Cardiac septum (tissue), 1 donor: ENCODE data around the gene BCAS1. TPM values are rescaled to one million over a fixed set of nuclear protein-coding genes. Genes with fewer than 3 reads are reported as not detected.

ENCODE experiments used
- DNase-seq: peaks from one replicate; pipeline ENCODE4 v3.0.0-alpha.2; 2020; ENCODE audit warnings: low spot score
- intact Hi-C: fragments of 100-400 bp; cut with DNase I; formaldehyde crosslinking; loops from one replicate; pipeline ENCODE4 v1.14.0; 2022
- total RNA-seq: library from RNA; stranded (reverse); fragmentation: NEBNext Ultra II Directional; extraction: Animal tissue kit (Norgen Biotek cat#: 25700); gene quantifications from one replicate; pipeline ENCODE4 v1.2.1, GENCODE V29; 2021
- donor health status: DM: no; HTN: no; CAD: no.

The BCAS1 gene
- total RNA-seq, 1 donor from 2014 or later: not detected

GRCh38 chr20:53907968-53908751 lies 162.2 kb downstream of the BCAS1 start:
- no peak for DNase-seq
- intact Hi-C loops: no loop called here

- intact Hi-C loops: no loop called here
- DNase-seq: no peak
Observed at GRCh38 chr20:53905820-53906191, 164.6 kb downstream of the BCAS1 start.

GRCh38 chr20:53905019-53905819 lies 165.2 kb downstream of the BCAS1 start:
- no peak for DNase-seq
- intact Hi-C loops: no loop called here

- DNase-seq: no peak
- intact Hi-C loops: no loop called here
Observed at GRCh38 chr20:53904261-53904660, 166.1 kb downstream of the BCAS1 start.

- peak; percentile 81 for DNase-seq
- intact Hi-C loops: no loop called here
Observed at GRCh38 chr20:53903652-53903987, 166.8 kb downstream of the BCAS1 start.

- intact Hi-C loops: no loop called here
Observed at GRCh38 chr20:53902968-53903651, 167.3 kb downstream of the BCAS1 start.

GRCh38 chr20:53901497-53902096 lies 168.8 kb downstream of the BCAS1 start:
- no peak for DNase-seq
- intact Hi-C loops: no loop called here

More at GRCh38 chr20:53902968-53903651, 167.3 kb downstream of the BCAS1 start:
- DNase-seq: no peak

- intact Hi-C loops: no loop called here
Observed at GRCh38 chr20:53901064-53901463, 169.3 kb downstream of the BCAS1 start.

GRCh38 chr20:53900380-53900999 lies 169.9 kb downstream of the BCAS1 start:
- intact Hi-C loops: no loop called here
- DNase-seq: no peak

More at GRCh38 chr20:53901064-53901463, 169.3 kb downstream of the BCAS1 start:
- DNase-seq: no peak

GRCh38 chr20:53899351-53900167 lies 170.8 kb downstream of the BCAS1 start:
- intact Hi-C loops: no loop called here
- DNase-seq: no peak

GRCh38 chr20:53898556-53898931 lies 171.8 kb downstream of the BCAS1 start:
- no peak for DNase-seq
- intact Hi-C loops: no loop called here

GRCh38 chr20:53897884-53898555 lies 172.4 kb downstream of the BCAS1 start:
- no peak for DNase-seq
- intact Hi-C loops: no loop called here

GRCh38 chr20:53896647-53897046 lies 173.7 kb downstream of the BCAS1 start:
- intact Hi-C loops: no loop called here

GRCh38 chr20:53896041-53896440 lies 174.4 kb downstream of the BCAS1 start:
- intact Hi-C loops: no loop called here
- no peak for DNase-seq

More at GRCh38 chr20:53896647-53897046, 173.7 kb downstream of the BCAS1 start:
- no peak for DNase-seq

- intact Hi-C loops: no loop called here
Observed at GRCh38 chr20:53895385-53895755, 175.0 kb downstream of the BCAS1 start.

GRCh38 chr20:53894707-53895384 lies 175.5 kb downstream of the BCAS1 start:
- DNase-seq: no peak
- intact Hi-C loops: no loop called here

More at GRCh38 chr20:53895385-53895755, 175.0 kb downstream of the BCAS1 start:
- DNase-seq: no peak
